ENCODE results near the gene WNT8B.
A peak's percentile ranks its signal among the peaks of the same experiment; 100 is the strongest.

Gene WNT8B, protein sequence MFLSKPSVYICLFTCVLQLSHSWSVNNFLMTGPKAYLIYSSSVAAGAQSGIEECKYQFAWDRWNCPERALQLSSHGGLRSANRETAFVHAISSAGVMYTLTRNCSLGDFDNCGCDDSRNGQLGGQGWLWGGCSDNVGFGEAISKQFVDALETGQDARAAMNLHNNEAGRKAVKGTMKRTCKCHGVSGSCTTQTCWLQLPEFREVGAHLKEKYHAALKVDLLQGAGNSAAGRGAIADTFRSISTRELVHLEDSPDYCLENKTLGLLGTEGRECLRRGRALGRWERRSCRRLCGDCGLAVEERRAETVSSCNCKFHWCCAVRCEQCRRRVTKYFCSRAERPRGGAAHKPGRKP

DNA sequence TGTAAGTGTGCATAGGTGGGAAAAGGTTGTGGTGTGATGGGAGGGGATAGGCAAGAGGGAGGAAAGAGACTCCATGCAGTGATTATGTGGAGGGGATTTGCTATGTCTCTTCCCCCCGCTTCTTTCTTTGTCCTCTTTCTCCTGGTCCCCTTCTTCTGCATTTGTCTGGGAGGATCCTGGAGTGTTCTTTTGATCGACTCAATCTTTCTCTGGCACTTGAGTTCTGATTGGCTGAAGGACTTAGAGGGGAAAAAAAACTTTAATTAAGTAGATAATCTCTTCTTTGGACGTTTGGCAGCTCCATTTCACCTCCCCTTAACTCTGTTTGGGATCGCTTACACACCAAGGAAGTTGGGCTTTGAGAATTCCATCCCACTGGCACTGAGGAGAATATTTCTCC, at the start of gene WNT8B:
WNT8B (plus strand) TSS at position 301 of the 400 bp plus-strand sequence. CDS start 160 bp downstream, outside the sequence.
- no peak for FAIRE-seq

DNA sequence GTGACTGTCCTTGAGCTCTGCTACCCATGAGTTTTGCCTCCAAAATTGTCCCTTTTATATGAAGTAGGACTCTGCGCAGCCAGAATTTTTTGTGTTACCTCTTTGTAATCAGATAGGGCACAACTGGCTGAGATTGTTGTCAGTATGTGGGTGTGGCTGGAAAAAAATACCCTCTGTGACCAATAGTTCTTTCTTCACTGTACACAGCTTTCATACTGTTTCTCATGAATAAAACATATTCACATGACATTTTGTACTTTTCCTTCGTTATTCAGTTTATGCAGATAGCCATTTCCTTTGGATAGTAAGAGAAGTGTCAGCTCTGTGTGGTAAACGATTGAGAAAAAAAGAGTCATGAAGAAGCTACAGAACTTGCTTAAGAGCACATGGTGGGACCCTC, 49.6 kb upstream of the WNT8B start:
- no peak for FAIRE-seq

DNA sequence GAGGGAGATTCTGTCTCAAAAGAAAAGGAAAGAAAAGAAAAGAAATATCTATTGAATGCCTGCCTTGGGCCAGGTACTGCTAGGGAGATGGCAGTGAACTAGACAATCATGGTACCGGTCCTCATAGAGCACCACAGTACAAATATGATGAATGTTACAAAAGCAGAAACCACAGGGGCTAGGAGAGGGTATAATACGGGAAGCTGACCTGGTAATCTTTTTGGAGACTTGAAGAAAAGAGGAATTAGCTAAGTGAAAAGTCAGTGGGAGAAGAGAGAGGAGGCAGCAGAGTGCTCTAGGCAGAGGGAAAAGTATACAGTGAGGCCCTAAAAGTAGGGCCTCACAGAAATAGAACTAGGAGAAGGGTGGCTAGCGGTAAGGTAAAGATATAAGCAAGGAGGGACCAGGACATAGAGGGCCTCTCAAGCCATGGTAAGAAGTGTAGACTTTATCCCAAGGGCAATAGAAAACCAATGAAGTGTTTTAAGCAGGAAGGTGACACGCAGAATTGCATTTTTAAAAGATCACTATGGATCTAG, 42.8 kb upstream of the WNT8B start:
- no peak for FAIRE-seq

DNA sequence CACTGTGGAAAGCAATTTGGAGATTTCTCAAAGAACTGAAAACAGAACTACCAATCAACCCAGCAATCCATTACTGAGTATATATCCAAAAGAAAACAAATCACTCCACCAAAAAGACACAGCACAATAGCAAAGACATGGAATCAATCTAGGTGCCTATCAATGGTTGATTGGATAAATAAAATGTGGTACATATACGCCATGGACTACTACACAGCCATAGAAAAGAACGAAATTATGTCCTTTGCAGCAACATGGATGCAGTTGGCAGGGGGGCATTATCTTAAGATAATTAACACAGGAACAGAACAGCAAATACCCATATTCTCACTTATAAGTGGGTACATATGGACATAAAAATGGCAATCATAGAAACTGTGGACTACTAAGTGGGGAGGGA, 35.4 kb upstream of the WNT8B start:
- FAIRE-seq, result no peak

DNA sequence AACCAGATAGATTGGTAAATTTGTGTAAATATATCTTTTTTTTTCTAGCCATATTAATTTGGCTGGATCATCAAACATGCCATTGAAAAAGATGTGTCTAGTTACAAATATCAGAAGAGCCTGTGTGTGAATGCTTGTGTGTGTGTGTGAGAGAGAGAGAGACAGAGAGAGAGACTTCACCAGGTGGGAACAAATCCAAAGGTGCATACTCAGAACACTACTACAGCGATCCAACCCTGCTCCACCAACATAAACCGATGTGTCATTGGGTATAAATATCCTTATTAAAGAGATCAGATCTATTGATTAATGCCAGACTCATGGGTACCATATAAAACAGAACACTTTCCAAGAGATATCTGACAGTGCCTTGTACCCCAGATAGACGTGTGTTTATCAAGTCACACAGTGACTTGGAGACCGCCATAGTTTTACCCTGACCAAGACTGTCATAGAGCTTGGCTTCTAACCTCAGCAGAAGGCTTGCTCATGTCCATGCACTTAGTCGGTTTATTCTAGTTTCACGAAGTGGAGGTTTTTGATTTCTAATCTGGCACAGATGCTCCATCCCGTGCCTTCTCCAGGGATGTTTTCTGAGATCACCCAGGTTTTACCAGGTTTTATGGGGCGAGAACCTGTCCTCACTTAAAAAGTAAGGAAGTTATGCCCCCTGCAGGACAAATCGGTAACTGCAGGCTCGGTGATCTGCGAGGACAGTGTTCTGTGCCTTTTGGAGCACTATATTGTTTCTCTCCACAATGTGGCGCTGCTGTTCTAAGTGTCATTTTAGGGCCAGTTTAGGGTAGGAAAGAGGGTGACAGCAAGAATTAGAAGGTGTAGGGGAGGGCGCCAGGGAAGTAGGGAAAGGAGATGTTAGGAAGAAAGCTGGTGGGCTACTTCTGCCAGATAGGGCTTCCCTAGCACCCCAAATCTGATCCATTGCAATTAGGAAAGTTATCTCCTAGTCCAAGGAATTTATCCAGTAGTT, 29.3 kb upstream of the WNT8B start:
- FAIRE-seq, result peak; percentile 69

DNA sequence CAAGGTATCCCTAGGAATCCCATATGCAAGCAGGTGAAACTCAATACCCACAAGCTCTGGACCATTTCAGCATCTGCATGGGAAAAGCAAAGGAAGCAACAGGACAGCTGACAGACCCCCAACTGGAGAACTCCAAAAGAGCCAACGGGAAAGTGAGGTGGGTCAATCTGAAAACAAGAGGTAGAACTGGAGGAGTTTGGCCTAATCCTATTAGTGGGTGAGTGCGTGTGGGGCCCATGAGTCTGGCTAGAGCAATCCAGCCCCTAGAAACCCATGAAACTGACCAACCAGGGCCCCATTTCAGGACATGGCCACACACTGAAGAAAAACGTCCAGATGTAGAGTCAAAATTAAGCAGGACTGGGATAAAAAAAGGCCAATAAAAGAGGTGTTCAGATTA, 26.6 kb upstream of the WNT8B start:
- FAIRE-seq, result no peak

DNA sequence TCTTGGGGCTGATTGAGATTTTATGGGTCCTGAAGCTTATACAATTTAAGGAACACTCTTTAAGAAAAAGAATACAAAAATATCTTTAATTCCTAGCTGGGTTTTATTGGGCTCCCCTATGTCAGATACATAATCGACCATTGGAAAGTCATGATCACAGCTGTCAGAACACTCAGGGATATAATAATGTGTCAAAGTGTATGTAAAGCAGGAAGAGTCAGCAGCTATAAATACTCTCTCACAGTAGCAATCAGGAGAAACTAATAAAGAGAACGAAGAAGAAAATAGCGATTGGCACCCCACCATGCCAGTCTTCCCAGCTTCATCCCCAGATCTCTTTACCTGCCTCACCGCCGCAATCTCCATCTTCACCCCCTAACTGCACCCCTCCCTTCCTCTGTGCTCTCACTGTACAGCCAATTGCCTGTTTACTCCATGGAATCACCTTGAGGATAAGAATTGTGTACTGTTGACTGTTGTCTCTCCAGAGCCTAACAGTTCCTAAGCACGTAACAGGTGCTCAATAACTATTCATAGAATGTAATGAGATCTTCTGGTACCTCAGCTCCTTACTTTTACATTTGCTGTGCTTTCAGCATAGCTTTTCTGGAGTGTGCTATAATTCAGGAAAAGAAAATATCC, 24.0 kb upstream of the WNT8B start:
- FAIRE-seq, result no peak

DNA sequence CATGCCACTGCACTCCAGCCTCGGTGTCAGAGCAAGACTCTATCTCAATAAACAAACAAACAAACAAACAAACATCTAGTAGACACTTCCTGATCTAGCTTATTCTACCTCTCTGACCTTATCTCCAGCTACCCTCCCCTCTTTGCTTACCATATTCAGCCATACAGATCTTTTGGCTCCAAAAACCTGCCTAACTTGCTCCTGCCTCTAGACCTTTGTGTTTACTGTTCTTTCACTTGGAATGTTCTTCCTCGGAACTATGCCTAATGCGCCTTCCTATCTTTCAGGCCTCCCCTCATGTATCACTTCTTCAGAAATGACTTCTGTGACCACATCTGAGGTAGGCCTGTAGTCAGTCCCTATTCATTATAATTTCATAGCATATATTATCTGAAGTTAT, 20.3 kb upstream of the WNT8B start:
- FAIRE-seq, result no peak

DNA sequence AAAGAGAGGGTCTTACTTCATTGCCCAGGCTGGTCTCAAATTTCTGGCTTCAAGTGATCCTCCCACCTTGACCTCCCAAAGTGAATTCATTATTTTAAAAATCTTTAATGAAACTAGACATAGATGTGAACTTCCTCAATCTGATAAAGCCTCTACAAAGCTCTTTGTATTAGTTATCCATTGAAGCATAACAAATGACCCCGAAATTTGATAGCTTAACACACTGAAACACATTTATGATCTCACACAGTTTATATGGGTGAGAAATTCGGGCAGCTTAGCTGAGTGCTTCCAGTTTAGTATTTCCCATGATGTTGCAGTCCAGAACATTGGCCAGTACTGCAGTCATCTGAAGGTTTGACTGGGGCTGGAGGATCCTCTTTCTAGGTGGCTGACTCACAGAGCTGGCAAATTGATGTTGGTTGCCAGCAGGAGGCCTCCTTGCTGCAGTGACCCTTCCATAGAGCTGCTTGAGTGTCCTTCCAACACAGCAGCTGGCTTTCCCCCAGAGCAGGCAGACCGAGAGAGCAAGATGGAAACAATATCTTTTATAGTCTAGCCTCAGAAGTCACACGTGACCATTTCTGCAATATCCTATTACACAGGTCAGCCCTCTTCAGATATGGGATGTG, 16.6 kb upstream of the WNT8B start:
- FAIRE-seq, result no peak

DNA sequence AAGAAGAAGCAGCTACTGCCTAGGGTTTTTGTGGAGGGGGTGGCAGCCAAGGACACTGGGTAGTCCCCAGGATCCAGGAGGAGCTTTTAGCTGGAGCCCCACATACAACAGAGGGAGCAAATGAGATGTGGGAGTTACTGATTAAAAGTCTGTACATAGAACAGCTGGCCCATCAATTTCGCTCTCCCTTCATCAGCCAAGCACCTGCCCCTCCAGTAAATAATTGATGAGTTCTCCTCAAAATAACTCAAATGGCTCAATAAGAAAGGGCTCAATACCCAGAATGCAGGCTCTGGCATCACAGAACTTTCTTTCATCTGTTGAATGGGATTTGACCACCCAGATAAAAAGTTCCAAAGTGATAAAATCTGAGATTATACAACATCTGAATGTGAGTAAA, 15.1 kb upstream of the WNT8B start:
- no peak for FAIRE-seq

DNA sequence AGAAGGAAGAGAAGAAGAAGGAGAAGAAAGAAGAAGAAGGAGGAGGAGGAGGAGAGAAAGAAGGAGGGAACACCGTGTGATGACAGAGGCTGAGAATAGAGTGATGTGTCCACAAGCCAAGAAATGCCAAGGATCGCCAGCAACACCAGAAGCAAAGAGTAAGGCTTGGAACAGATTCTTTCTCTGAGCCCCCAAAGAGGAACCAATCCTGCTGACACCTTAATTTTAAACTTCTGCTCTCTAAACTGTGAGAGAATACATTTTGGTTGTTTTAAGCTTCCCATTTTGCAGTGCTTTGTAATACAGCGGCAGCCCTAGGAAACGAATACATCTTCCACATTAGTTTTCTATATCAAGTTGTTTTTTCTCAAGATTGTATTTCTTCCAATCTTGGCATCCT, 13.9 kb upstream of the WNT8B start:
- no peak for FAIRE-seq

DNA sequence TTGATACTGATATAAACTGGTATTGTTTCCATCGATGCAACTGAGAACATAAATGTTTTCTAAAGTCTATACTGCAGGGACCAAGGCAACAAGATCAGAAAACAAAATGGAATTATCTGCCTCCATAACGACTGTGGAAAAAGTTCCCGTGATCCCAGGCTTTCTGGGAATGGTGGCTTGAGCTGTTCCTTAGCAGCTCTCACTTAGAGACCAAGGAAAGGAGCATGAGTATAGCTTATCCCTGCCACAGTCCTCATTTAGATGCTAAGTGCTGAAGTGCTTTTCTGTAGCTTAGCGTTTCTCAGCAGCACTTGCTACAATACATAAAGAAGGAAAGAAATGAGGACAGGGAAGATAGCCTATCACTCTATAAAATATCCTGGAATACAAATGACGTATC, 5.5 kb downstream of the WNT8B start:
- no peak for FAIRE-seq

DNA sequence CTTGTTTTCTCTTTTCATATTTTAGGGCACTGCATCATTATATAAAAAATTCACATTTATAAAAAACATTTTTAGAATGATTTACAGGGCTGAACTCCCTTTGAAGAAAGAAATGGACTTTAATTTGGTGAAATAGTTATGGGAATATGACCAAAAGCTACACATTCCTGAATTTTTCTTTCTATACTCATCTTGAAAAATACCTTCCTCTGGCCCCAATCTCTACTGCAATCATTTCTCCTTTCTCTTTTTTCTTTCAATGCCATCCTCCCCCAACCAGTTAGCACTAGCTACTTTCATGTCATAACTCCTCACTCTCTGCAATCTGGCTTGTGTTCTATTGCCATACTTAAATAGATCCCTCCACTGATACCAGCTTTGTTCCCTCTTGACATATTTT, 6.2 kb downstream of the WNT8B start:
- FAIRE-seq, result no peak

DNA sequence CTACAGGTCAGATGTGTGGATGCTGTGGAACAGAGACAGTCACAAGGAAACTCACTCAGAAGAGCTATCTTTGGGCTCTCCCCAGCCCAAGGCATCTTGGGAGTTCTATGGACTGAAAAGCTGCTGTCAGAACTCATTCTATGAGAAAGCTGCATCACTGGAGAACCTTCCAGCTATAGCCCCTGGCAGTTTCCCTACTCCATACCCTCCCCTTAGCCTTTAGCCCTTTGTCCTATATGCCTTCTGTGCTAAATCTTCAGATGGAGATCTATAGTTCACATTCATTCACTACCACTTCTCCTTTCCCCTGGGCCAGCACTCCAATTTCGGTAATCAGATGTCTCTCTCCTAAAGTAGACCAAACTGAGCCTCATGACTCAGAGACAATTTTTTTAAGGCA, 6.9 kb downstream of the WNT8B start:
- FAIRE-seq, result no peak

DNA sequence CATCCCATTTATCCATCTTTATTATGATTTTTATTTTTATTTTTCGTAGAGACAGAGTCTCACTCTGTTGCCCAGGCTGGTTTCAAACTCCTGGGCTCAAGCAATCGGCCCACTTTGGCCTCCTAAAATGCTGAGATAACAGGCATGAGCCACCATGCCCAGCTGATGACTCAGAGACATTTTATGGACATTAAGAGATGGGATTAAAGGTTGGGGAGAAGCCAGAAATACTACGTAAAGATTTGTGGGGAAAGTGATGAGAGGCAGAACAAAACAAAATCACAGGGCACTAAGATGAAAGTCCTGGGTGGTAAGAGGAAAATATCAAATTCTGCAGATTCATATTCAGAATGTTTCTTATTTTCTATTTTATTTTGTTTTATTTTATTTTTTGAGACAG, 7.6 kb downstream of the WNT8B start:
- no peak for FAIRE-seq

DNA sequence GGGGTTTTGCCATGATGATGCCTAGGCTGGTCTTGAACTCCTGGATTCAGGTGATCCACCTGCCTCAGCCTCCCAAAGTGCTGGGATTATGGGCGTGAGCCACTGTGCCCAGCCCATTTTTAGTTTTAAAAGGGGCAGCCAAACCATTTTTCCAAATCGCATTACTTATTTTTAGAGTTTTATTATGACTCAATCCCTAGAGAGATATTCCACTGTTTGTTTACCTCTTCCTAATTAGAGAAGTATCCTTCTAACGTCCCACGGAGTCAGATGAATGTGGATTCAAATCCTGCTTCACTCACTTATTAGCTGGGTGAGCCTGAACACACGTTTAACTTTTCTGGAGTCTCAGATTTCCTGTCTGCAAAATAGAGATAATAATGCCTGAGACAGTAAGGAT, 15.2 kb downstream of the WNT8B start:
- FAIRE-seq, result no peak

DNA sequence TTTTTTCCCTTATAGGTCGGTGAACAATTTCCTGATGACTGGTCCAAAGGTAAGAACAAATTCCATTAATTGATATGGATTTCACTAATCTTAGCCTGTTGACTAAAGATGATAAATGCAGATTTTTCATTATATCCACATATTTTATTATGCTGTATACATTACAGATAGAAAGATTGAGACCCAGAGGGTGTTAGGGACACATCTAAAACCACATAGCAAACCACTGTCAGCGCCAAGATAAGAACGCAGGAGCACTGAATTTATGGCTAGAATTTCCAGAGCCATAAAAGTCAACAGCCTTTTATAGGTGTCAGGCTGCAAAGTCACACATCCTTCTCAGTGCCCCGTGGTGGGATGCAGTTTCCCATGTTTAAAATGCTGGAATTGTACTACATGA, 16.2 kb downstream of the WNT8B start:
- FAIRE-seq, result no peak

DNA sequence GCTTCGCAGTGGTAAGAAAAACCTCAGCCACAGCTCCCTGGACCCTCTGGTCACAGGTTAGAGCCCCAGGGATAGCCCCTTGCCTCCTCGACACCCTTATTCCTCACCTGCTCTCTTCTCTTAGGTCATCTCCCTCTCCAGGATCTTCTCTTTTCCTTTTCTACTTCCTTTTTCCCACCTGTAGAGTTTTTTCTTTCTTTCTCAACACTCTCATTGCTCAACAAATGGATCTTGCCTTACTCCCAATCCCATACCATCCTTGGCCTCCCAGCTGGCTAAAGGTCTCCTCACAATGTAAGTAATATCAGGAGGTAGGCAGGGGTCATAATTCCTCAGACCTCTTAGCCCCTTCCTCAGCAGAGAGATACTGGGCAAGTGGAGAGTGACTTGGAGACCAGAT, 17.2 kb downstream of the WNT8B start:
- FAIRE-seq, result no peak

DNA sequence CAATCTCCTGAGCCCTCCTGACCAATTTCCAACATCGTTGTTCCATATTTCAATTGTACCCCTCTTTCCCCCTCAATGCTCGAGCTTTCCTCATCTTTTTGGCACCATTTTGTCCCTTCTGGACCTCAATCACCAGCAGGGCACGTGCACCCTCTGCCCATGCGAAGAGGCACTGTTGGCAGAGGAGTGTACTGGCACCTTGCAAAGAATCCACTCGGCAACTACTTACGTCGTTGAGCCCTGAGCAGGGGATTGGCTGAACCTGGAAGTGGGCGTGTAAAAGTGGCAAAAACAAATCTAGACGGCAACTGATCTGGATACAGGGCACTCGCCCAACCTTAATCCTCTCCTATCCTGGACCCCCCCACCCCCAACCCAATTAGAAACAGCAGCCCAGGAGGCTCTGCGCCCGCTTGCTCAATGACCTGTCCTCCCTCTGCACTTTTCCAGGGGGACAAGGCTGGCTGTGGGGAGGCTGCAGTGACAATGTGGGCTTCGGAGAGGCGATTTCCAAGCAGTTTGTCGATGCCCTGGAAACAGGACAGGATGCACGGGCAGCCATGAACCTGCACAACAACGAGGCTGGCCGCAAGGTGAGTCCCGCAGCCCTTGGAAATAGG, 18.8 kb downstream of the WNT8B start:
- FAIRE-seq, result no peak

DNA sequence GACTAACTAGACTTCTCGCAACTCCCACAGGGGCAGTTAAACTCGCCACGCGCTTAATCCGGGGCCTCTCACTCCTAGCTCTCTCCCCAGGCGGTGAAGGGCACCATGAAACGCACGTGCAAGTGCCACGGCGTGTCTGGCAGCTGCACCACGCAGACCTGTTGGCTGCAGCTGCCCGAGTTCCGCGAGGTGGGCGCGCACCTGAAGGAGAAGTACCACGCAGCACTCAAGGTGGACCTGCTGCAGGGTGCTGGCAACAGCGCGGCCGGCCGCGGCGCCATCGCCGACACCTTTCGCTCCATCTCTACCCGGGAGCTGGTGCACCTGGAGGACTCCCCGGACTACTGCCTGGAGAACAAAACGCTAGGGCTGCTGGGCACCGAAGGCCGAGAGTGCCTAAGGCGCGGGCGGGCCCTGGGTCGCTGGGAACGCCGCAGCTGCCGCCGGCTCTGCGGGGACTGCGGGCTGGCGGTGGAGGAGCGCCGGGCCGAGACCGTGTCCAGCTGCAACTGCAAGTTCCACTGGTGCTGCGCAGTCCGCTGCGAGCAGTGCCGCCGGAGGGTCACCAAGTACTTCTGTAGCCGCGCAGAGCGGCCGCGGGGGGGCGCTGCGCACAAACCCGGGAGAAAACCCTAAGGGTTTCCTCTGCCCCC, 19.5 kb downstream of the WNT8B start:
- FAIRE-seq, result no peak

DNA sequence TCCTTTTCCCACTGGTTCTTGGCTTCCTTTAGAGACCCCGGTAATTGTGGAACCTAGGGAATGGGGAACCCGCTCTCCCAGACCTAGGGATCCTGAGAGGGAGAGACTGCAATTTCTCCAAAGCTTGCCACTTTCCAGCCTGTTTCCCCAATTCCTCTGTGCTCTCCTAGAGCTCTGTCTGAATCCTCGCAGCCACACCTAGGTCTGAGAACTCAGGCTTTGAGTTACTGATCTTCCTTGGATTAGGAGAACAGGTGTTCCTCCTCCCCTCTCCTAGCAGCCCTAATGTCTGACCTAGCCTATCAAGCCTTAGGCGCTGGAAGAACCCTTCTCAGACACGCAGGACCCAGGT, 20.0 kb downstream of the WNT8B start:
- FAIRE-seq, result no peak
